Muscle of back (tissue), 11 donors: ENCODE results near the gene KCTD6. TPM values are rescaled to one million over a fixed set of nuclear protein-coding genes. Genes with fewer than 3 reads are reported as not detected.

Source experiments
- DNase-seq, 3 donors: peaks; one replicate each; pipeline versions ENCODE4 v3.0.0 to v3.0.0-alpha.2; 2013
- polyA plus RNA-seq, 10 donors: library from polyadenylated mRNA; unstranded; fragments of 120-200 nt; gene quantifications; one replicate each; pipeline ENCODE4 v1.2.1, GENCODE V29; 2013; ENCODE audit not compliant: insufficient read length in 10 of 10

The KCTD6 gene
- polyA plus RNA-seq, 10 donors, result 9.5 to 15.4 (median 13.4) TPM

DNA sequence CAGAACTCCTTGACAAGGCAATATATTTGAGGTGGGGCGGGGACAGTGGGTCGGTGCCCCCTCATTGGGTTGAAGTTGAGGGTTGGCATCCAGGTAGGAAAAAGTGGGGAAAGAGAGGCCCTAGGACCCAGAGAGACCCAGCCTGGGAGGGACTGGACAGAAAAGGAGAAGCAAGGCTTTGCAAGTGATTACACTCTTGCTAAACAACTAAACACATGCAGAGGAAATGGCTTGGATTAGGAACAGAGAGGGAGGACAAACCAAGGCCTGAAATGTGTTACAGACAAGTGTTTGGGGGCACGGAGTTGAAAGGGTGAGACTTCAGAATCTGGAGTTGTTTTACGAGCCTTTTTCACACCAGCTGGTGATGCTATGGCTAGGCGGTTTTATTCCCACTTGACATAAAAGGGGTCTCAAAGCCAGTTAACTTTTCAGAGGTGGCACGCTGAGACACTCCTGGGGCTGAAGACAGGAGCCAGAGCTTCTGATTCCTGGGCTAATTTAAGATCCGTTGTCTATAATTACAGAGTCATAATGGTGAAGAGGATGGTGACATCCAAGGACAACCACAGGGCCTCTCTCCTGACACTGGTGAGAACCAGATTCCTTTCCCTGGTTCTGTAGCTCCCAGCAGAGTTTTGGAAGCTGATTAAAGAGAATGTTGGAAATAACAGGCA, 7.7 kb upstream of the KCTD6 start:
- no peak for DNase-seq

DNA sequence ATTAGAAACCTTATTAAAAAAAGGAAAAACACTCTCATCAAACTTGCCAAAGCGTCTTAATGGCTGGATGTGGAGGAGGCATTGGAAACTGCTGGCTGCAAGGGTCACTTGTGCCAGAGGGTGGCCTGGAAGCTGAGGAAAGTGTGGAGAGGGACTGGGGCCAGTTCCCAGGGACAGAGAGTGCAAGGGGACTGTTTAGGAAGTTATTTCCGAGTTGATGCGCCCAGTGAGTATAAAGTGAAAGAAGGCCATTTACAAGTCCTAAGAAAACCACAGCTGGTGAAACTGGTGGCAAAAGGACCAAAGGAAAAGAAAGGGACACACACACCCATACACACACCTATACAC, 7.2 kb upstream of the KCTD6 start:
- DNase-seq, result no peak

DNA sequence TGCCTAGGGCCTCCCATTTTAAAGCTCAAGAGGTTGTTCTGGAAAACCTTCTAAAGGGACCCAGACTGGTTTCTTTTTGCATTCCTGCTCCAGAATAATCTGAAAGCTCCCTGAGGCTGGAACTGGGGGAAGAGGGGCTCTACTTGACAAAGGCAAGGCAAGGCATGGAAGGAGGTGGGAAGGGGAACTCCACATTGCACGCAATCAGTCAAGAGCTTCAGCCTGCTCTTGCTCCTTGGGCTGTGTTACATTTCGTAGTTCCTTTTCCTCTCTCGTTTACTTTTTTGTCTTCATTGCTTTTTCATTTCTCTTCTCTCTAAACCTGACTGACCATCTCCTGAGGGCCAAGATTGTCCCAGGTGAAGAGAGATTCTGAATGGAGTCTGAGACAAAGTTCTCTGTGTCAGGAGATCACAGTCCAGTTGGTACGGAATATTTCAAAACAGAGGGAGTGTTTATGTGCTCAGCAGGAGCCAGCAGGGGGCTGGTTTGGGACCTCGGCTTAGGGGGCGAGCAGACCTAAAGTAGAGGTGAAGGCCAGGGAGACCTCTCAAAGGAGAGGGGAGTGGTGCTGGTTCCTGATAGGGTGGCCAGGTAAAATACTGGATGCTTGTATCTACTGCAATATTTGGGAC, 6.0 kb upstream of the KCTD6 start:
- no peak for DNase-seq

DNA sequence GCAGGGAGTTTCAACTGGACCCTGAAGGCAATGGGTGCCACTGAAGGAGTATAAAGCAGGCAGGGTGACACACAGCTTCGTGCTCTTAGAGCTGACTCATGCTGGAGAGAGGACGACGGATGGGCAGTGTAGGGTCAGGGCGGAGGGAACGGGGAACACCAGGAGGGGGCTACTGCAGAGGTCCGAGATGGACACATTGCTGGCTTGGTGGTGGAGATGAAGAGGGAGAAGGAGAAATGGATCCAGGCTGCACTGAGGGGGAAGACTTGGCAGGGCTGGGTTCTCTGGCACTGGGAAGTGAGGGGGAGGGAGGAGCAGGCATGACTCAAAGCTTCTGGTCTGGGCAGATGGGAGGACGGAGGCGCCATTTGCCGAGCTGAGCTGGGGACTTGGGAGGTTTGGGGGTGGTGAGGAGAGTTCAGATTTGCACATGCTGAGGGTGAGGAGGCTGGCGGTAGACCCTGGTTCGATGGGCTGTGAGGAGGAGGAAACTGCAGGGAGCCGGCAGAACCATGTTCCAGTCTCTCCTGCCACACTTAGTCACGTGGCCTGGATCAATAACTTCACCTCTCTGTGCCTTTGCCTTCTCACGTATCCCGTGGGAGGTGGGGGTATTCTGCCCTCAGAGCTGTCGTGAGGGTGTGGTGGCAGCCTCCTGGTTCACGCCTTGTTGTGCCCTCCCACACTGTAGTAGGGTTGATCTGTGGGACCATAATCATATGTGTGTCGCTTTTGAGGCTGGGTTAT, 4.6 kb upstream of the KCTD6 start:
- no peak for DNase-seq

DNA sequence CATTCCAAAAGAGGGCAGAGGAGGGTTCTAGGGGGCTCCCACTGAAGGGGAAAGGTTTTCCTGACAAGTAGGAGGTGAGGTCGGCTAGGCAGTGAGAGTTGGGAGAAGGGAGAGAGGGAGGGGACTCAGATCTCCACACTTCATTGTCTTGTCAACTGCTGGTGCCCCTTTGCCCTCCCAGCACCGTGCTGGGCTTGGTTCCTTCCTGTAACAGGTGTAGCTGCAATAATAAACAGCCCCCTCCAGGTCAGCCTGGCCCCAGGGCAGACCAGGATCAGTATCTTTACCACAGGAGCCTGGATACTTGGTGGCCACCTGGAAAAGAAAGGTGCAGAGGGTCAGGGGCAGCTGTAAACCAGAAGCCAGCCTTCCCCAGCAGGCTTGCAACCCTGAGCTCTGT, 2.9 kb upstream of the KCTD6 start:
- DNase-seq, result no peak

DNA sequence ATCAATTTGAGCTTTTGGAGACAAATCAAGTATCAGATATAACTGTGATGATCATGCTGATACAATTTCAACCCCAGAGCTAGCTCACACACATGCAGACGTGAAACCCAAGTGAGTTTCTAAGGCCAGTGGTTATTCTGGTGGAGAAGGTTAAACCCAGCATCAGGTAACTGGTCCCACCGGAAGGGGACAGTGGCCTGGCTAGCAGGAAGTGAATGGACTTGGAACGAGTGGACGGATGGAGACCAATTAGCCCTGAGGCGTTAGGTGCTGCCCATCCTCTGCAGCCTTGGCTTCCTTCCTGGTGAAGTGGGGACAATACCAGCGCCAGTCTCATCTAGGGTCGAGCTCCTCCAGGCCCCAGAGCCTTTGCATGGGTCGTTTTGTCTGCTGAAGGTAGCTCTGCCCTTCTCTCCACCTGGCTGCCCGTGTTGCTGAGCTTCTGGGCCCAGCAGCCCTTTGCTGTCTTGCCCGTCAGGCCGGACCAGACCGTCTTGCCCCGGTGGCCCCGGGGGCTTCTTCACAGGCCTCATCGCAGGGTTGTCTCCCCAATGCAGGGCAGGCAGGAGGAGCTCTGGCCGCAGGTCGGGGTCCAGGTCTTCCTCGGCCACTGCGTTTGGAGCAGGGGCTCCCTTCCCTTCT, 915 bp upstream of the KCTD6 start:
- no peak for DNase-seq

DNA sequence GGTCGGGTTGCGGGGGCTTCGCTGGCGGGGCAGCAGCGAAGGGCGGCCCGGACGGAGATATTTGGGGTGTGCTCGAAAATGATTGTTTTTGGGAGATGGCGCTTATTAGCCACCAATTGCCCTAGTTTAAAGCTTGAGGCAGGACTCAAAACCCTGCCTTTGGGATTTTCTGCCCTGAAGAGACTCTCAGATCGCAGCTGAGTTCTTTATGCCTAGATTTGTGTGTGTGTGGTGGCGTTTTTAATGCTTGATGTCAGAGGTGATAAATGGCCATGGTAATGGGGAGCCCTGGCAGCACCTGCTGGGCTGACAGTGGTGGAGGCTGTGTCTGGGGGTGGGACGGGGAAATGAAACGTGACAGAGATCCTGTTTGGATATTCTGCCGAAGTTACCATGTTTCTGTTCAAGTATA, 604 bp downstream of the KCTD6 start:
- peak in 2 of 3 donors; percentile 19 to 51 for DNase-seq

DNA sequence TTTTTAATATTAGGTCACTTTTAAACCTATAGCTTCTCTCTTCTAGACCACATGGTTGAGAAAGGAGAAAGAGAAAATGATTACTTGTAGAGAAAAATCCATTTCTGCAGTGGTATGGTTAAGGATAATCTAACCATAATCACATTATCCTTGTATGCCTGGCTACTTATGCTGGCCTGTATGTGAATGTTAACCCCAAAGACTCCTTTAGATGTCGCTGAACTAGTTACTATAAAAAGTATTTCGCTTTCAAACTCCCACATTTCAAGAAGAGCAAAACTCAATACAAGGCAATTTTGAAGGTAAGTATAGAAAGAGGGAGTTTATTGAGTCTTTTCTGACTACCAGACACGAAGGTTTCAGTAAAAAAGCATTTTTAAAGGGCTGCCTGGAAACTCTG, 2.2 kb downstream of the KCTD6 start:
- no peak for DNase-seq

DNA sequence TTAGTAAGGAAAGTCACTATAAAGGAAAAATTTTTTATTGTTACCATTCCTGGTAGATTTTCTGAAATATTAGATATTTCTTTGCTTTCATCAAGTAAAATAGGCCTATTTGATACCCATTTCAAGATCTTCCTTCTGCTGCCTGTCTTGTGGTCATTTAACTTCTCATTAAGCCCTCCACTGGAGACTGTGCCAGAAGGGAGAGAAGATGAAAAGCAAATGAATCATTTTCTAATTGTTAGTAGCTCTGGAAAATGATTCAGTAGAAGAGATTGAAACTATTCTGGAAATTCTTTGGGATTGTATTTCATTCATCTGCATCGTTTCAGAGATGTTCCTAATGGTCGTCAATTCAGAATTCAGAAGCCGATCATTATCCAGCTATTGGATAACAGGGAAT, 3.2 kb downstream of the KCTD6 start:
- DNase-seq, result no peak

DNA sequence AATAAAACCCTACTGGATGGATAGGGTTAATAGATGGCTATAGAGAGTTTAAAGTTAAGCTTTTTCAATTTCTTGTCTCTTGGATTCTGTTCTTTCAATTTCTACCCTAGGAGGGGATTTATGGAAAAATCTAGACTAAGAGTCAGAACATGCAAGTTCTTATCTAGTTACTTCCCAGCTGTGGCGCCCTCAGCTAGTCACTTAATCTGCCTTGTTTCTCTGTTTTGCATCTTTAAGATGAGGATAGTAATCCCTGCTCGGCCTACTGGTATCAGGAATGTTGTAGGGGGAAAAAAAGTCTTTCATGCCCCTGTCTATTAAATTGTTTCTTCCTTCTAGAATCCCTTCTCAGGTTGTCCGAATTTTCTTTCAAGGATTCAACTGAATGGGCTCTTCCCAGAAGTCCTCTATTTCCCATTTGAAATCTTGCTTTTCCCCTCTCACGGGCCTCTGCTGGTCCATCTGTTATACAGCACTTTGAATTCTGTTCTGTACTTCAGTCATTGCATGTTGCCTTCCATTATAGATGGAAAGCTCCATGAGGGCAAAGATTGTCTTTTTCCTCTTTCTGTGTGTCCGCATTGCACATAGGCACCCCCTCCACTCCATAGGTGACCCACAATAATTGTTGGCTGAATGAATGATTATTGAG, 4.4 kb downstream of the KCTD6 start:
- DNase-seq, result no peak

DNA sequence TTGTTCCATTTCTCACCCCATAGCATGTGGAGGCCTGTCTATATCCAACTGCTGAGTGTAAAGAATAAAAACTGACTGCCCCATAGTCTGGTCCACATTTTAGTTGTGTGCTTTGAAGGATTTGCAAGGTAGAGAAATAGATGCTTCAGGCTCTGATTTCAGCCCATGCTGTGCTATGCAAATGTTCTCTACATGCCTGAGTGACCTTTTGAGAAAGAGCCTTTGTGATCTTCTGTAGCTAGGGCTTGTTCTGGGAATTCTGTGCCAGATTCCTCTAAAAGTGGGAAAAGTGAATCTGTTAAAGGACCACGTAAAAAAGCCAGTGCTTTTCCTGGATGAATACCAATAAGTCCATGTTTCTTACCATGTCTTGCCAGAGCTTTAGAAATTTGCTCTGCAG, 5.2 kb downstream of the KCTD6 start:
- no peak for DNase-seq

DNA sequence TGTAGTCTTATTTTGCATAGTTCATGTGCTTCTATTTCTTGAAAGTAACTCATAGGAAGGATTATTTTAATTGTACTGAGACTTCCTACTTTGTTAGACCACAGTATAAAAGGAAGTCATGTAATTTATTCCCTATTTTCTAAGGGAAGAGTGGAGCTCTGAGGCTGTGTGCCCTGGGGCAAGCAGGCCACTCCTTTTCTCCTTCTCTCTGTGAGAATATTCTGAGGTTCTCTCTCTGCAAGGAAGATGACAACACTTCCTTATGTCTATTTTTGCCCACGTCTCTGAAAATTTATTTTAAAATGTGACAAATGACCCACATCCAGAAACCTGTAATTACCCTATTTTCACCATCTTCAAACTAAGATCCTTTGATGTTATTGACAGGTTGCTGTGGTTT, 11.0 kb downstream of the KCTD6 start:
- no peak for DNase-seq

DNA sequence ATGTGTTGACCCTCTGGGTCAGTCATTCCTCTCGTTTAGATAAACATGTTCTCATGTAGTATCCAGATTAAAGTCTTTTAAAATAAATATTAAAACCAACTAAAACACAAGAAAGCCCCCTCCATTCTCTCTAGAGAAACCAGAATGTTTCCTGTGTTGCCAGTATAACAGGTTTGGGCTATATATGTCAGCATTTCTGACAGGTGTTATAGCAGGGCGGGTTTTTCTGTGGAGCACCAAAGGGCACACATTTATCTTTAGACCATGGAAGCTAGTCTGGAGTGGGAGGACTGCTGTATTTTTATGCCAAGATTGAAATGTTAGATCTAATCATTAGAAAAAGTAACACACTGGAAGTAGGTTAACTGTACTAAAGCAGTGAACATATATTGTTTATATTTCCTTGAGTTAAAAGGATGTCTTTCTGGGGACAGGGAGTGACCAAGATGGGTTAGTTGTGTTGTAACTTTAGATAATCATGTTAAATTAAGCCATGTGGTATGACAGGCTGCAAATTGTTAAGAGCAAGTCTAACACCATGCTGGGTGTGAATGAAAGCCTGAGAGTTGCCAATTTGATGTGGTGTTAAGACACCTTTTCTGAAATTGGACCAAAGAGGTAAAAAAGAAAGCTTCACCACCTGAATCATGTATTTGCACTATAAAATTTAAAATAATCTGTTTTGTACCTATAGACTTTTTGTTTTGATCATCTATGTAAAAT, 15.6 kb downstream of the KCTD6 start:
- no peak for DNase-seq

DNA sequence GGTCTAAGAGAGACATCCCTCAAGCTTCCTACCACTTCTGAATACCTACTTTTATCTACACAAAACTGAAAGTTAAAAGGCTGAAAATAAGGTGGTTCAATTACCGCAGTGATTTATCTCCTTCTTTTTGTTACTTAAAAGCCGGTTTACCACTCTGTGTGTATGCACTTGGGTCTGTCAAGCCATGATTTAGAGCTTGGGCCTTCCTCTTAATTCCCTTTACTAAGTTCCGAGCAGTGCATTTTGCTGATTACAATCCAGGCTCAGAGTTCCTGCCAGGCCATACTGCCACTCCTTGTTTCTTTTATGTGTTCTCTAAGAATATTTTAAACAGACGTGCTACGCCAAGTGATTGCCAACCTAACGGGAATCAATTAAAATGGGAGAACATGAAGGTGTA, 16.5 kb downstream of the KCTD6 start:
- no peak for DNase-seq

DNA sequence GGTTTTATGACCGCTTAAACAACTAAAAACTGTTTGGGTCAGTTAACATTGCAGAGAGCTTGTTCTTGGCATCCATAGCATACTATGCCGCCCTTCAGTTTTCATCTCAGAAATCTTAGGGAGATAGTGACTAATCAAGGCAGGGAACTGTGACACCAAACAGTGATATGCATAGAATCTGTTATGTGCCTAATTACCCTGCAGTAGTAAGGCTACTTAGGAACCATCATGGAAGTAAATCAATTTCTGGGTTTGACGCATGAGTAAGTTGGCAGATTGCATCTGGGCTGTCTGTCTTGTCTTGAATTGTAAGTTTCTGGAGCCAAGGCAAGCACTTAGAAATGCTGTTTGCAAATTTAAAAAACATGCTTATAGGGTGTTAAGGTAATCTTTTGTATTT, 22.5 kb downstream of the KCTD6 start:
- DNase-seq, result no peak

DNA sequence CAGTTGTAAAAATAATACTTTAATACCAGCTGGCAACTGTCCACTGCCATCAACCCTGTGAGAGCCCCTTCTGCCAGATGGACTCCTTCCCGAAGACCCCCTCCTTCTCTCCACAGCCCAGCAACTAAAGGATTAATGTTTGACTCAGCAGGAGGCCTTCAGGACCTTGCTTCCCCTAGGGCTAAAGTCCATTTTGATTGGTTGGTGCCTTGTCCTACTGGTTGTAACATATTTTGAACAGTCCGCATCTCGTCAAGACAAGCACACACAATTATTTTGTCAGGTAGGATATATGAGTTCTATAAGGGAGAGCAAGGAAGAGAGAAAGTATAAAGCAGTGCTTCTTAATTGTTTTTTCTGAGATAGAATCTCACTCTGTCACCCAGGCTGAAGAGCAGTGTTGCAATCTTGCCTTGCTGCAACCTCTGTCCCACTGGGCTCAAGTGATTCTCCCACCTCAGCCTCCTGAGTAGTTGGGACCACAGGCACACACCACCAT, 26.4 kb downstream of the KCTD6 start:
- no peak for DNase-seq

DNA sequence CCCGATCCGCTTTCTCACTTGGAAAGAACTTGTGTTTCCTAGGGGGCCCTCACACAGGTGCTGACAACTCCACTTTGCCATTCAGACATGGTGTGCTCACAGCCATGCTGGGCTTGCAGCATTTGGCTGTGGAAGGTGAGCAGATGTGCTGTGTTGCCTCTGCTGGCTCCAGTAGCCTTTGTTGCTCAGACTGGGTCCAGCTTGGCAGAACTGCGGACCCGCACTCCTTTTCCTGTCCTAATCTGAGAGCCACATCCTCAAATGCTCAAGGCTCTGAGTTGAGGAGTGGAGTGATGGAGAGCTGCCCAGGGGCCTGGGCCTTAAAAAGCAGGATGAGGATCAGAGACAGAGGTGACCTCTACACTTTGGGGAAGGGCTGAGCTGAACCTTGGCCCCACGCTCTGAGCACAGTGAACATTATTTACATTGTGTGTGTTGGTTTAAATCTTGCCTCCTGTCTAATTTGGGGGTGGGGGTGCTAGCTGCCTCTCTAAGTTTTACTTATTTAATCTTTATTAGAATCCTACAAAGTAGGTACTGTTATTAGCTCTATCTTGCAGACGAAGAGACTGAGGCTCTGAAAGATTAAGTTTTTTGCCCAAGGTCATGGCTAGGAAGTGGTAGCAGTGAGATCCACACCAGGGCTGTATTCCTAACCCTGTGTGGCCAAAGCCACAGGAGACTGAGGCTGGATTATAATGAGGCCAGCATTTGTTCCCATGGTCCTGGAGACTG, 27.9 kb downstream of the KCTD6 start:
- DNase-seq, result no peak

DNA sequence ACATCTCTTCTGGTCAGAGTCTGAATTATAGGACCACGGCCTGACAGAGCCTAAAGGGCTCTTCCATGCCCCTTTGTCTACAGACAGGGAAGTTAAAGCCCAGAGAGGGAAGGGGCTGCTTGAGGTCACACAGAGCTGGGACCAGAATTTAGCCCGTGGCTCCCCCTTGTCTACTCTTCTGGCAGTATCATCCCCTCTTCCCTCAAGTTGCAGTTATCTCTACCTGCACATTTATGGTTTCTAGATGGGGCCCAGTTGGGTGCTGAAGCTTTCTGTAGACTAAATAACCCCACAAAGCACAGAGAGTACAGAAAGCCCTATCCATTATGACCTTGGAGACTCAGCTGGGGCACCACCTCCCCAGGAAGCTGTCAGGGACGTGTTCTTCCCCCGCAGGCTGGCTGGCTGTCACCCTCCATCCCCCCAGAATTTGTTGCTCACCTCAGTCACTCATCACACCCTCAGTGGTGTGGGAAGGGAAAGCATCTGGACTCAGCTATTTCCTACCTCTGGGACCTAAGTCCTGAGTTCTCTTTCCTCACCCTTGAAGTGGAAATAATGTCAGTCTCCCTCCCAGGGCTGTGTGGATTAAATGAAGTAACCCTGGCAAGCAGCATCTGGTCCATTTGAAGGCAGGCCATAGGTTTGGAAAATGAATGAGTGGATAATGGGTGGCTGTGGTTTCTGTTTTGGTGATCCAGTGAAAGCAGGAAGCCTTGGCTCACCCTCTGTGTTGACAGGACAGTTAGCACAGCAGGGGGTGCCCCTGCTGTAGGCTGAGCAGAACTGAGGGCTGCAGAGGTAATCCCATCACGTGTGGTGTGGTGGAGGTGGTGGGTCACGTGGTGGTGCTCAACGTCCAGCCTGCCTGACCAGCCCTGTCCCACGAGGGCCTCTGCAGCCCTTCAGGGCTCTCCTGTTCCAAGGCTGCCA, 28.8 kb downstream of the KCTD6 start:
- DNase-seq, result no peak

DNA sequence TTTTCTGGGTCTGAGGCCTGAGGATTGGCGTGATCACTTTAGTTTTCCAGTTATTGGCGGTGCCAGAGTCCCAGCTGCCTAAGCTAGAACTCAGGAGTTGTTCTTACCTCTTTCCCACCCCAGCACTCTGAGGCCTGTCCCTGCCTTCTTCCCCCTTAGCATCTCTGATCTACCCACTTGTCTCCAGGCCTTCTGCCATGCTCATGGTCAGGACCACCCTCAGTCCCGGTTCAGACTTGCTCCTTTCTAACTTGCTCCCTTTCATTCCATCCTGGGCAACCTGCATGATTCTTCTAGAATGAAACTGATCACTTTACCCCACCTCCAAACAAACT, 29.4 kb downstream of the KCTD6 start:
- DNase-seq, result no peak
